ENCODE measurements around the gene TMEM171.

Gene TMEM171

GRCh38 chr5:73152411-73153388, 32.3 kb downstream of the TMEM171 start:
- no peak for DNase-seq (ENCODE audit: low spot score)

- DNase-seq (ENCODE audit: low spot score): no peak
Observed at GRCh38 chr5:73153513-73153912, 33.1 kb downstream of the TMEM171 start.

GRCh38 chr5:73154208-73155006, 34.0 kb downstream of the TMEM171 start:
- DNase-seq (ENCODE audit: low spot score): no peak

GRCh38 chr5:73155271-73156222, 35.2 kb downstream of the TMEM171 start:
- DNase-seq (ENCODE audit: low spot score): no peak

GRCh38 chr5:73157414-73158303, 37.3 kb downstream of the TMEM171 start:
- no peak for DNase-seq (ENCODE audit: low spot score)

GRCh38 chr5:73158313-73158712, 37.9 kb downstream of the TMEM171 start:
- no peak for DNase-seq (ENCODE audit: low spot score)

- no peak for DNase-seq (ENCODE audit: low spot score)
Observed at GRCh38 chr5:73160239-73160671, 39.9 kb downstream of the TMEM171 start.

- DNase-seq (ENCODE audit: low spot score): no peak
Observed at GRCh38 chr5:73170522-73170921, 50.1 kb downstream of the TMEM171 start.

- no peak for DNase-seq (ENCODE audit: low spot score)
Observed at GRCh38 chr5:73171495-73171894, 51.1 kb downstream of the TMEM171 start.

- DNase-seq (ENCODE audit: low spot score): no peak
Observed at GRCh38 chr5:73172951-73173350, 52.6 kb downstream of the TMEM171 start, which contains the start of gene TMEM174. TMEM174 (plus strand) TSS chr5:73173193; CDS start chr5:73173244, 51 bp downstream.

GRCh38 chr5:73174100-73174815, 53.9 kb downstream of the TMEM171 start:
- DNase-seq (ENCODE audit: low spot score): no peak

GRCh38 chr5:73176250-73176649, 55.9 kb downstream of the TMEM171 start:
- DNase-seq (ENCODE audit: low spot score): no peak

GRCh38 chr5:73178265-73178664, 57.9 kb downstream of the TMEM171 start:
- DNase-seq (ENCODE audit: low spot score): no peak

- DNase-seq (ENCODE audit: low spot score): no peak
Observed at GRCh38 chr5:73179730-73180129, 59.4 kb downstream of the TMEM171 start.

GRCh38 chr5:73180566-73180965, 60.2 kb downstream of the TMEM171 start:
- no peak for DNase-seq (ENCODE audit: low spot score)

Data from ecto neural progenitor cell (in vitro differentiated cells).